HG02885 (cell line): Measurements from ENCODE around the gene LRRC8D.
A peak's percentile ranks its signal among the peaks of the same experiment; 100 is the strongest.

Source experiments
- ATAC-seq: cut with Tn5 transposase; IDR thresholded peaks from one replicate; pipeline ENCODE4 v1.9.1; 2021; ENCODE audit warnings: mild to moderate bottlenecking; ENCODE audit not compliant: unreplicated experiment, poor library complexity

The LRRC8D gene

GRCh38 chr1:89952605-89953130 lies 131.8 kb downstream of the LRRC8D start:
- ATAC-seq, result peak; percentile 3

DNA sequence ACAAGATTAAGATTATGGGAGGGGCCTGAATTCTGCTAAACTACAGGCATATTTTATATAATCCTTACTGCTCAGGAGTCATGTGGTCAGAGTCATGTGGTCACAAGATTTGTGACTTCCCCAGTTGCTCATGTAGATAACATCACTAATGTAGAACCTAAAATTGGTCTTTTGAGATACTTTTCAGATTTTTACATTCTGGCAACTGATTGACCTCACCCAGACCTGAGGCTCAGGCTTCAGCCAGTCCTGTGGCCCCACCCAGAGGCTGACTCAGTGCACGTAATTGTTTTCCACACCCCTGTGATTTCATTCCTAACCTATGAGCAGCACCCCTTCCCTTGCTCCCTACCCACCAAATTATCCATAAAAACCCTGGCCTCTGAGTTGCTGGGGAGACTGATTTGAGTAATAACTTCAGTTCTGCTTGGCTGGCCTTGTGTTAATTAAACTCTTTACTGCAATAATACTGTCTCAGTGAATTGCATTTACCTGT lies 132.3 kb downstream of the LRRC8D start:
- ATAC-seq, result peak; percentile 80

DNA sequence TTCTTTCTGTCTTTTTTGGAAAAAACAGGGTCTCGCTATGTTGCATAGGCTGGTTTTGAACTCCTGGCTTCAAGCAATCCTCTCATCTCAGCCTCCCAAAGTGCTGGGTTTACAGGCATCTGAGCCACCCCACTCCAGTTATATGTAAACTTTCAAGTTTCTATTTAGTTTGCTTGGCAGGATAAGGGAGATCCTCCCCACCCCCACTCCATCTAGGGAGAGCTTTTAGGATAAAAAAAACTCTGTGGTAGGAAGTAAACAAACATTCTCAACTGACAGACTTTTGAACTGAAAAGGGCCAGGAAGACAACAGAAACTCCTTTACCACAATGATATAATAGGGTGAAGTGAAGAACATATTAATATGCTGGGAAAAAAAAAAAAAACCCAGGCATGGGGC lies 133.1 kb downstream of the LRRC8D start:
- no peak for ATAC-seq

- ATAC-seq, result no peak
These were observed 133.6 kb downstream of the LRRC8D start for GRCh38 chr1:89954401-89954800.

DNA sequence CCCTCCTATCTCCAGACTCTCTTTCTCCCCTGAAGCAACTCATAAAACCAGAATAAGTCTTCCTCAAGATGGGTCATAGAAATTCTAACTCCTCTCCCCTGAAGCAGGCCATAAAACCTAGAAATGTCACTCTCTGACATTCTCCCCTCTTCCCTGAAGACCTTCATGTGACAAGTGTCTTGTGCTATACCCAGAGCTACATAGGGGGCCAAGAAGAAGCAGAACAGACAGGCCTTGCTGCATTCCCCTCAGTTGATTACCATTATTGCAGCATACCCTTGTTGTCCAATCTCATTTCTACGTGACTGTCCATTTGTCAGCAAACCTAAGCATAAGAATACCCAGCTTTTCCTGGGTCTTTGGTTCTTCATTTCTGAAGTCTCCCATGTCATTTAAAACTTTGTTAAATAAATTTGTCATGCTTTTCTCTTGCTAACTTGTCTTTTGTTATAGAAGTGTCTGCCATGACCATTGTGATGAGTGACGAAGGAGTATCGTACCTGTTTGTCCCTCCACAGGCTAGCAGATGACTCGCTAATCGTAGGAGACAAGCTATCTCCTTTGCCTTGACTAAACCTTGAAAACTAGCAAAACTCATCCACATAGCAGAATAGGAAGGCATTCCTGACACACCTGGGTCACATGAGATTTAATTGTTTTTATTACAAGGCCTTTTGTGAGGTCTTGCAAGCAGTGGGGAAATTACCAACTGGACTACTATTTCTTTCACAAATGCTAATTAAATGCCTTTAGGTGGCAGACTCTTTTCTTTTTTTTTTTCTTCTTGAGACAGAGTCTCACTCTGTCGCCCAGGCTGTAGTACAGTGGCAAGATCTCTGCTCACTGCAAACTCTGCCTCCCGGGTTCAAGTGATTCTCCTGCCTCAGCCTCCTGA lies 134.7 kb downstream of the LRRC8D start:
- ATAC-seq, result no peak

DNA sequence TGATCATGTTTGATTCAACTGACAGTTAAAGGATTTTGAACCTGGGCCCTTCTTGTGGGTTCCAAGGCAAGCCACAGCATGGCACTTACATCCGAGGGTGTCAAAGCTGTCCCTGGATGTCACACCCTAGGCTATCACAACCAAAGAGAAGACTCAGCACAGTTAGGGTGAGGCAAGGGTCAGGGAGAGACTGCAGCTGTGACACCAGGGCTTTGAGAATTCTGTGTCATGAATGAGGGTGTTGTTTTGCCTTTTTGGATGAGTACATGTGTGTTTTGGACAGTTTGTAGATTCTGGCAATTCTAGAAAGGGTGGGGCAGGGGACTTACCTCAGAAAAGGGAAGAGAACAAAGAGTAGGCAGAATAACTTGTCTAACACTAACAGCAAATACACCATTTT lies 136.3 kb downstream of the LRRC8D start:
- ATAC-seq, result no peak

DNA sequence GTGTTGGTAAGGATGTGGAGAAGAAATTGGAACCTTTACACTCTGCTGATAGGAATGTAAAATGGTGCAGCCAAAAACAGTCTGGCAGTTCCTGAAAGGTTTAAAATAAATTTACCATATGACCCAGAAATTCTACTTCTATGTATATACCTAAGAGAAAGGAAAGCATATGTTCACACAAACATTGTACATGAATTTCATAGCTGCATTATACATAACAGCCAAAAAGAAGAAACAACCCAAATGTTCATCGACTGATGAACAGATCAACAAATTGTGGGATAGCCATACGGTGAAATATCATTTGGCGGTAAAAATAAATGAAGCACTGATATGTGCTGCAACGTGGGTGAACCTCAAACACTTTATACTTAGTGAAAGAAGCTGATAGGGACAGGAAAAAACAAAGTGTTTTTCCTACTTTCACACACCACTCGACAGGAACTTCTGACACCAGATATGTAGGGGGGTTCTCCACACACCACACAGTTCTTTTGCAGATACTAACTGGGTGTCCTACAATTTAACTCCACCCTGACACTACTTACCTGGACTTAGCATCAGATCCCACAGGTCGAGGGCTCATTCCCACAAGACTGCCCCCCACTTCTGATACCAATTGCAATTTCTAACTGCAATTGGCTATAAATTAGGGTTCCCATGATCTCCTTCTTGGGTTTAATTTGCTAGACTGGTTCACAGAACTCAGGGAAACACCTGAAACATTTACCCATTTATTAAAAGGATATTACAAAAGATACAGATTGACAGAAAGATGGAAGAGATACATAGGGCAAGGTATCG lies 138.2 kb downstream of the LRRC8D start:
- no peak for ATAC-seq

GRCh38 chr1:89959719-89960118 lies 138.9 kb downstream of the LRRC8D start:
- ATAC-seq, result no peak

DNA sequence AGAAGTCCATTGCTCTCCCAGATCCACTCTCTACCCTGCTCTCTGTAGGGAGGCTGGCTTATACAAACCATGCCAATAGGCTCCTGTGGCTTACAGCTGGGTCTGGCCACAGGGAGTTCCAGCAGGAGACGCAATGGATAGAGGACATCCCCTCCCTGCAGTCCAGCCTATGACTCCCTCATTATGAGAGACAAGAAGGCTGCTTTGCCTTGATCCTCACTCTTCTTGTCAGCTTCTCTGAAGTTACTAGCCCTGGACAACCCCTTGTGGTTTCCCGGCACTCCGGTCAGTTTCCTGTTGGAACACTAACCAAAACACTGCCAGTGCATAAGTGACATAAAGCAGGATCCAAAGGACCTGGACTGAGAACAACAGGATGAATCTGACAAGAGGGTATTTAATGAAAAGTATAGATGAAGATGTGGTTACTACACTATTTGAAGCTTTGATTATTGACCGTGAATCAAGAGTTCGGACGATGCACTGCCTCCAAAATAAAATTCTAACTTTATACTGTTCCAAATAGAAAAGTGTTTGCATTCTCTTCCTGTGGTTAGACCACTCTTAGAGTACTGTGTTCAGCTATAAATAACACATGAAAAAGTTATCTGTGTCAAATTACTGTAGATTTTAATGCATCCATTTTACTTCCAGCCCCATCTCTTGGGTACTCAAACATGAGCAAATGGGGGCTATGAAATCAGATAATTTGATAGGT lies 141.4 kb downstream of the LRRC8D start:
- ATAC-seq, result no peak

GRCh38 chr1:89962742-89963075 lies 141.9 kb downstream of the LRRC8D start:
- ATAC-seq, result no peak

DNA sequence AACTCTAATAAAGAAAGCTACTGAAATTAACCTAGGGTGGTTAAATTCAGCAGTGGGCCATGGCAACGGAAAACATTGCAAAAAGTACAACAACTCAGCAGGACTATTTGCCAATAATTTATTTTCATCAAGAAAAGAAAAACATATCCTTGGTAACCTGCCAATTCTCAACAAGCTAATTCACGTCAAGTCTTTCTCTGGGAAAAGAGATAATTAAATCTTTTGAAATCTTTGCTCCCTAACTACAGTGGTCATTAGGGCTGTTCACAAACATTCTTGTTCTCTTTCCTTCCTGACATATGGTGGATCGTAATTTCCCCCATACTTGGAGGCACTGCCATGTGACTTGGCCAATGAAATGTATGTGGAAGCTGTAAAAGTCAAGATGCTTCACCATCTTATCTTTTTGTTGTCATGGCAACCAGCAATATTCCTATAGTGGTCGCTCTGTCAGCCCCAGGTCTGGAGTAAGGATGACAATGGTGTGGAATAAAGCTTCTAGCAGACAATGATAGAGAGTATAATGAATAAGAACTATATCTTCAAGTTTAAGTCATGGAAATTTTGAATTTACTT lies 144.4 kb downstream of the LRRC8D start:
- no peak for ATAC-seq

GRCh38 chr1:89966656-89967055 lies 145.8 kb downstream of the LRRC8D start:
- ATAC-seq, result no peak

GRCh38 chr1:89971600-89971999 lies 150.8 kb downstream of the LRRC8D start:
- peak; percentile 81 for ATAC-seq

DNA sequence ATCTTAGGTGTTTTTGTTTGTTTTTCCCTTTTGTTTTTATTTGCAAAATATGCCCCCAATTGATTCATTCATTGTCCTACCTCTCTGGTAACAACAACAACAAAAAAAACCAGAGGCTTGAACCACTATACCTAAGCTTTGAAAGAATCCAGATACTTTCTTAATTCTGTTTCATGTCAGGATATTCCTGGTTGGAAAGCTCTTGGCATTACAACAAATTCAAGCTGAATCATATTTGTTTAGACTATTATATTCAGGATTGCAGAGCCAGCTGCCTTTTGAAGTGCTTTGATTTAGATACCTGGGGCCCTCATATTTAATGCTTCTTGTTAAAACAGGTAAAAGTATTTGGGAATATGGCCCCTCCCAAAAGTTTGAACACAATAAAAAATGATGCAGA lies 151.2 kb downstream of the LRRC8D start:
- no peak for ATAC-seq

- ATAC-seq, result no peak
These were observed 152.8 kb downstream of the LRRC8D start for GRCh38 chr1:89973471-89974127.

- no peak for ATAC-seq
These were observed 153.4 kb downstream of the LRRC8D start for GRCh38 chr1:89974256-89974655.

DNA sequence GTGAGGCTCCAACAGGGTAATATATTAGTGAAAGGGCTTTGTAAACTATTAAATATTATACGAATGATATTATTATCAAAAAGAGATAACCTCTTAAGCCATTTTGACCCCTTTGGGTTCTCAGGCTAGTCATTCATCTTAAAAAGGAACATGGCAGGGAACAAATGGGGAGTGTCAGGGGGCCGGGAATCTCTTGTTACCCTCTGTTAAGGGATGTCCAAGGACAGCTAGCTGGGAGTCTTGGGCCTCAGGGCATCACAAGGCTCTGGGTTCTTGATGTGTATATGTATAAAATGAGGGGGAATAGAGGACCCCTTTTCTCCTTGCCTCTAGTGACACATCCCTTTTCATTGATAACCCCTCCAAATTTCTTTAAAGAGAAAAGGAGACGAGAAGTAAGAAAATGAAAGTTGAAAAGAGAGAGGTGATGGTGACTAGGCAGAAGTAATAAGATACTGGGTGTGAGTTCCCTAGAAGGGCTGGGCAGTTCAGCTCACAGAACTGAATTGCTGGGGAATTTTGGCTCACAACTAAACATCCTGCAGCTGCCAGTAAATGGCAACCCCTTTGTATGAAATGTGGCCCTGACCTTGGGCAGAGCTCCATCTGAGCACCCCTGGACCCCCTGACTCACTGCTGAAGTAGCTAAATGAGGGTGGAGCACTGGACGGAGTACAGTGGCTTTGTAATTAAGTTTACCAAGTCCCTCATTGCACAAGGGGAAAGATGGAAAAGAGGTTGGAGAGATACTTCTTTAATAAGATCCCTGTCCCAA lies 154.1 kb downstream of the LRRC8D start:
- ATAC-seq, result no peak

DNA sequence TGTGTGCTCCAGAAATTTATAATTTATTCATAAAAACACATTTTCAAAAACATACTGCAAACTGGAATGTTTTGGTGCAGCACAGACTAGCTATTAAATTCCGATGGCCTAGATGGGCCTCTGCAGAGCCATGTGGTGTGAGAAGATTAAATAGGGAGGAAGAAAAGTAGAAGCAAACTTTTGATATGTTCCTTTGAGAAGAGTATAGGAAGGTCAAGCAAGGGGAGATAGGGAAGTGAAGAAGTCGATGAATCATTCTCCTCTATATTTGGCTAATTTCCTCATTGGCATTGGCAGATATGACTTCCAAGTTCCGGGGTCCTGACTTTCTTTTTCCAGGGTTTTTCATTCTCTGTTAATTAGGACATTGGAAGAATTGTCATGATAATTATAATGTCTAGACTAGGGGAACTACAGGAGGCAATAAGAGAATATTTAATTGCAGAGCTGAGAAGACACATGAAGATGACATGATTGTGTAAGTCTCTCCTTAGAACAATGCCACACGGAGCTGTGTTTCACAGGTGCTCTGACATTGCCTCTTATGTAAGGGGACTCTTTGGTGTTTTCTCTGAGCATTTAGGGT lies 154.8 kb downstream of the LRRC8D start:
- no peak for ATAC-seq

DNA sequence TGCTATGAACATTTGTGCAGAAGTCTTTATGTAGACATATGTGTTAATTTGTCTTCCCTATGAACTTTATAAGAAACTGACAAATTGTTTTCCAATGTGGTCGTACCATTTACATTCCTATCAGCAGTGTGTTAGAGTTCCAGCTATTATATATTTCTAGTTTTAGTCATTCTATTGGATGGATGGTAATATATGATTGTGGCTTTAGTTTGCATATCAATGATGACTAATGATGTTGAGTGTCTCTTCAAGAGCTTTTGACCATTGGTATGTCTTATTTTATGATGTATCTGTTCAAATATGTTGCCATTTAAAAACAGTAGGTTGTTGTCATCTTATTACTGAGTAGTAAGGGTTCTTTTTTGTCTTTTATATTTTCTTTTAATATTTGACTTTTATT lies 157.9 kb downstream of the LRRC8D start:
- no peak for ATAC-seq
